Tibial artery (tissue), 4 donors: ENCODE measurements around the gene HES4.

ENCODE experiments used
- DNase-seq, 2 donors: peaks; one replicate each; pipeline ENCODE4 v3.0.0-alpha.2; 2019
- H3K27ac ChIP-seq, 2 donors: fragments of 200-600 bp; sonication (generic) in 1 of 2; 1 replicate in 1 of 2; 2 replicates in 1 of 2; pipeline ENCODE4 v1.5.1; 2018 to 2019; ENCODE audit warnings: mild to moderate bottlenecking in 1 of 2
- H3K27me3 ChIP-seq, 2 donors: fragments of 200-600 bp; sonication (generic) in 1 of 2; one replicate each; pipeline versions ENCODE4 v1.5.1 to v1.6.0; 2016 to 2019
- H3K36me3 ChIP-seq, 3 donors: fragments of 200-600 bp; sonication (generic) in 2 of 3; one replicate each; pipeline ENCODE4 v1.5.1; 2016 to 2019; ENCODE audit warnings: mild to moderate bottlenecking in 2 of 3
- H3K4me1 ChIP-seq, 4 donors: fragments of 200-600 bp; sonication (generic) in 2 of 4; 1 replicate in 3 of 4; 2 replicates in 1 of 4; pipeline ENCODE4 v1.5.1; 2016 to 2019
- H3K4me3 ChIP-seq, 2 donors: fragments of 200-600 bp; sonication (generic) in 1 of 2; 1 replicate in 1 of 2; 2 replicates in 1 of 2; pipeline ENCODE4 v1.5.1; 2018 to 2019; ENCODE audit warnings: mild to moderate bottlenecking in 2 of 2
- H3K9me3 ChIP-seq, 3 donors: fragments of 200-600 bp; sonication (generic) in 1 of 3; one replicate each; pipeline ENCODE4 v1.5.1; 2016 to 2019
- intact Hi-C: fragments of 100-400 bp; cut with DNase I; formaldehyde crosslinking; loops from one replicate; pipeline ENCODE4 v1.15.0; 2023; ENCODE audit warnings: low total_unique reads
- TF ChIP-seq, protein P1 (sequence below), 2 experiments: fragments of 200-600 bp in 1 of 2; fragments of 450-650 bp in 1 of 2; IDR thresholded peaks; one replicate each; pipeline ENCODE4 v1.5.1; 2017 to 2019; ENCODE audit warnings: antibody characterized with exemption in 2 of 2, mild to moderate bottlenecking in 1 of 2, moderate library complexity in 1 of 2

The HES4 gene

DNA sequence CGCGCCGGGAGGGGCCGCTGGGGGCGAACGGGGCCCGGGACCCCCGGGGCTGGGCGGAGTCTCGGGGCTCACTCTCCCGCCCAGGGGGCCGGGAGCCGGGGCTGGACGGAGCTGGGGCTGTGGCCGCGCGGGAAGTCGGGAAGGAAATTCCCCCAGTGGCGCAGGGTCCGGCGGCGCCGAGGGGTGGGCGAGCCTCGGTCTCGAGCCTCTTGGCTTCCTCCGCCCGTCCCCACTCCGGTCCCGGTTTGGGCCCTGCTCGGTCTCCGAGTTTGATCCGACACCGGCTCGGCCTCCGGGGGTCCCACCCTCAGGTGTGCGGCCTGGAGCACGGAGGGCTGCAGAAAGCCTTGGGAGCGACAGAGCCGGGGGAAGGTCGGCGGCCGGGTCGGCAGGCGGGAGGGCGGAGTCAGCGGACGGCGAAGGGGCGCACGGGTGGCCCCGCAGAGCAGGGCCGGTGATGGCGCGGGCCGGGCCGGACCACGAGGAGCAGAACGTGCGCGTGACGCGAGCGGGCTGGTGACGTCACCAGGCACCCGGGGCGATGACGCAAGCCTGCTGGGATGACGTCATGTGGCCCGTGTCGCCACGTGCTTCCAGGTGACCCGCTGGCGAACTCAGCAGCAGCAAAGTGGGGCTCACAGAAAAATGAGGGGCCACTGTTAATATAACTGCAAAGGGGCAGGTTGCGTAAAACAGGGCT, 610 bp upstream of the HES4 start:
- Histone ChIP-seq H3K36me3 (peaks cover 0 to 10% (median 0%) of the 10 kb centered on the region in 3 donors), H3K27me3 (no peaks in the 10 kb centered on the region), H3K4me1 (peaks cover 0 to 60% (median 33%) of the 10 kb centered on the region in 4 donors), H3K27ac (peak overlapping the region; percentile 100), H3K9me3 (no peaks in the 10 kb centered on the region), H3K4me3 (peak overlapping the region; percentile 67 to 89)
- TF ChIP-seq, protein P1, sequence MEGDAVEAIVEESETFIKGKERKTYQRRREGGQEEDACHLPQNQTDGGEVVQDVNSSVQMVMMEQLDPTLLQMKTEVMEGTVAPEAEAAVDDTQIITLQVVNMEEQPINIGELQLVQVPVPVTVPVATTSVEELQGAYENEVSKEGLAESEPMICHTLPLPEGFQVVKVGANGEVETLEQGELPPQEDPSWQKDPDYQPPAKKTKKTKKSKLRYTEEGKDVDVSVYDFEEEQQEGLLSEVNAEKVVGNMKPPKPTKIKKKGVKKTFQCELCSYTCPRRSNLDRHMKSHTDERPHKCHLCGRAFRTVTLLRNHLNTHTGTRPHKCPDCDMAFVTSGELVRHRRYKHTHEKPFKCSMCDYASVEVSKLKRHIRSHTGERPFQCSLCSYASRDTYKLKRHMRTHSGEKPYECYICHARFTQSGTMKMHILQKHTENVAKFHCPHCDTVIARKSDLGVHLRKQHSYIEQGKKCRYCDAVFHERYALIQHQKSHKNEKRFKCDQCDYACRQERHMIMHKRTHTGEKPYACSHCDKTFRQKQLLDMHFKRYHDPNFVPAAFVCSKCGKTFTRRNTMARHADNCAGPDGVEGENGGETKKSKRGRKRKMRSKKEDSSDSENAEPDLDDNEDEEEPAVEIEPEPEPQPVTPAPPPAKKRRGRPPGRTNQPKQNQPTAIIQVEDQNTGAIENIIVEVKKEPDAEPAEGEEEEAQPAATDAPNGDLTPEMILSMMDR (IDR thresholded peaks at IDR 0.05), result no peak
- intact Hi-C loops, result no loop called here
- peak; percentile 59 to 93 for DNase-seq

DNA sequence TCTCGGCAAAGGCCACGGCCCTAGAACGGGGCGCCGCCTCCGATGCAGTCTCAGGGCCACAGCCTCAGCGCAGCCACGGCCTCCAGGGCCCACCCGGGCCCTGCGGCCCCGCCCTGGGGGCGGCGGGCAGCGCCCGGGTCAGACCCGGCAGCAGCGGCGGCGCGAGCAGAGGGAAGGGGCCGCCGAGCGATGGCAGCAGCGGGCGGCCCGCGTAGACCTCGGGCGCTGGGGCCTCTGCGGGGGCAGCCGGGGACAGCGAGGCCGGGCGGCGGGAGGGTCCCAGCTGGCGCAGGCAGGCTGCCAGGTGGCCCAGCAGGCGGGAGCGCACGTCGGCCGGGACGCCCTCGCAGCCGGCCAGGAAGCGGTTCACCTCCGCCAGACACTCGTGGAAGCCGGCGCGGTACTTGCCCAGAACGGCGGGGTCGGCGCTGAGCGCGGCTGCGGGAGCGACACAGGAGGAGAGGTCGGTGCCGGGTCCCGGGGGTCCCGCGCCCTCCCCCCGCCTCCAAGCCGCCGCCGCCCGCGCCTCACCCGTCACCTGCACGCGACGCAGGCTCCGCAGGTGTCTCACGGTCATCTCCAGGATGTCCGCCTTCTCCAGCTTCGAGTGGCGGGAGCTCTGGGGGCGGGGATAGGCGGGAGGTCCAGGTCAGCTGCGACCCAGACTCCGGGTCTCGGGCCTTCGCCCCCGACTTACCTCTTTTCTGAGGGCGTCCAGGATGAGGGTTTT, 737 bp downstream of the HES4 start:
- H3K4me3 ChIP-seq, result peak overlapping the region; percentile 67 to 89
- H3K9me3 ChIP-seq, result no peaks in the 10 kb centered on the region
- peaks cover 0 to 49% (median 24%) of the 10 kb centered on the region in 4 donors for H3K4me1 ChIP-seq
- intact Hi-C loops, result no loop called here
- H3K27me3 ChIP-seq, result no peaks in the 10 kb centered on the region
- TF ChIP-seq, protein P1 (IDR thresholded peaks at IDR 0.05), result no peak
- peak overlapping the region; percentile 100 for H3K27ac ChIP-seq
- no peak for DNase-seq
- H3K36me3 ChIP-seq, result peaks cover 0 to 10% (median 0%) of the 10 kb centered on the region in 3 donors

DNA sequence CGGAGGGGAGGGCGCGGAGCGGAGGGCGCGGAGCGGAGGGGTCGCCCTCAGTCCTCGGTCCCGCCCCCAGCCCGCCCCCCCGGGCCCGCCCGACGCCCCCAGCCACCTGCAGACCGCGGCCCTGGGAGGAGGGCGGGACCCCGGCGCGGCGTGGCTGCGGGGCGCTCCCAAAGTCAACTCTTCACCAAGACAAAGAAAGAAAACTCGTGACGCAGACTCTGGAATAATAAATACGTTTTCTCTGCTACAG, 1.2 kb downstream of the HES4 start:
- peaks cover 0 to 10% (median 0%) of the 10 kb centered on the region in 3 donors for H3K36me3 ChIP-seq
- TF ChIP-seq, protein P1 (IDR thresholded peaks at IDR 0.05), result no peak
- peaks cover 0 to 49% (median 24%) of the 10 kb centered on the region in 4 donors for H3K4me1 ChIP-seq
- DNase-seq, result no peak
- peak overlapping the region; percentile 67 to 89 for H3K4me3 ChIP-seq
- intact Hi-C loops, result no loop called here
- no peaks in the 10 kb centered on the region for H3K27me3 ChIP-seq
- no peaks in the 10 kb centered on the region for H3K9me3 ChIP-seq
- H3K27ac ChIP-seq, result peak overlapping the region; percentile 100

DNA sequence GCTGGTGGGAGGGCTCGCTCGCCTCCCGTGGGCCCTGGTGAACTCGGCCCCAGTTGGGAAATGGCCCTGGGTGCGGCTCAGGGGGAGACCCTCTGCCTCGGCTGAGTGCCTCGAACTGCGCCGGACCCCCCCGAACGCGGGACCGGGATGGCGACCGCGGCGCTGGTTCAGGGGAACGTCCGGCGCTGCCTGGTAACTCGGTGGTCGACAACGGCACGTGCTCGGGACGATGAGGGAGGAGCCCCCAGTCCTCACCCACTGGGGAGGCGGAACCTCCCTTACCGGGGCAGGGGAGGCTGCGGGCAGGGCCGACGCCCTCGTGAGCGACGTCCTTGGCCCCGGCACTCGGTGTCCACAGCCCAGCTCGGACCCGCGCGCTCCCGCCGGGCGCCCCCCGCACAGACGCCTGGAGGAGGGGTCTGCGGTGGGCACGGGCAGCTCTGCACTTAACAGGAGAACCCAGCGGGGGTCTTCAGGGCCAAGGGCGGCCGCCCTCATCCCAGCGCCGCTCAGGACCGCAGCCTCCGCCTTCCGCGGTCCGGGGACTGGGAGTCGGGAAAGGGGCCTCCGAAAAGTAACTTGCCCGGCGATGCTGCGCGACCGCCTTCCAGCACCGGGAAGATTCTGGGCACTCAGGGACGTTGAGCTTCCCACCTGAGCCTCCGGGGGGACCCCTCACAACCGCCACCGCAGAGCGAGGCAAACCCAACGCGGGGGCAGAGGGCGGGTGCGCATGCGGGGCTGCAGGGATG, 1.7 kb downstream of the HES4 start:
- TF ChIP-seq, protein P1 (IDR thresholded peaks at IDR 0.05), result no peak
- no peaks in the 10 kb centered on the region for H3K9me3 ChIP-seq
- intact Hi-C loops, result no loop called here
- H3K4me3 ChIP-seq, result peak overlapping the region; percentile 67 to 89
- H3K36me3 ChIP-seq, result peaks cover 0 to 5% (median 1%) of the 10 kb centered on the region in 3 donors
- peak in 1 of 2 donors; percentile 67 for DNase-seq
- peak overlapping the region; percentile 100 for H3K27ac ChIP-seq
- H3K4me1 ChIP-seq, result peaks cover 0 to 49% (median 24%) of the 10 kb centered on the region in 4 donors
- H3K27me3 ChIP-seq, result no peaks in the 10 kb centered on the region

DNA sequence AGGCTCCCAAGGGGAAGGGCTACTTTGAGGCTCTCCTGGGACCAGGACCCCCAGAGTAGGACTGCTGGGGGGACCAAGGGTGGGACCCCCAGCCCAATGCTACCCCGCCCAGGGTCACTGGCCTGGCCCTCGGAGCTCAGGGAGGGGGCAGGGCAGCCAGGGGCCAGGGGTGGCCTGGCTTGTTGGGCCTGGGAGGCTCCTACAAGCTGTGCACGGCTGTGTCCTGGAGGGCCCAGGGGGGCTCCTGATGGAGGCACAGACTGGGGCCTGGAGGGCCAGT, 2.2 kb downstream of the HES4 start:
- H3K27me3 ChIP-seq, result no peaks in the 10 kb centered on the region
- peaks cover 0 to 2% (median under 1%) of the 10 kb centered on the region in 3 donors for H3K9me3 ChIP-seq
- peak overlapping the region in 1 of 2 donors; percentile 100 for H3K27ac ChIP-seq
- peak overlapping the region; percentile 67 to 89 for H3K4me3 ChIP-seq
- TF ChIP-seq, protein P1 (IDR thresholded peaks at IDR 0.05), result no peak
- peaks cover 0 to 49% (median 24%) of the 10 kb centered on the region in 4 donors for H3K4me1 ChIP-seq
- peak in 1 of 2 donors; percentile 68 for DNase-seq
- peaks cover 0 to 3% (median 0%) of the 10 kb centered on the region in 3 donors for H3K36me3 ChIP-seq
- intact Hi-C loops, result no loop called here
